Cardiac fibroblast (primary cell): ENCODE data around the gene KRT73.
A peak's percentile ranks its signal among the peaks of the same experiment; 100 is the strongest.

Experiments used
- DNase-seq, 2 donors: peaks; one replicate each; pipeline versions ENCODE4 v3.0.0 to v3.0.0-alpha.2; 2010; ENCODE audit warnings: low read depth in 2 of 2
- H3K4me3 ChIP-seq, 2 donors: replicated peaks in 1 of 2; 1 replicate in 1 of 2; 2 replicates in 1 of 2; pipeline ENCODE4 v1.5.1; 2011; ENCODE audit warnings: low read depth in 2 of 2, low read length in 2 of 2, mild to moderate bottlenecking in 2 of 2, moderate library complexity in 1 of 2
- CTCF ChIP-seq: IDR thresholded peaks from one replicate; pipeline ENCODE4 v1.5.1; 2011; ENCODE audit warnings: low read depth, mild to moderate bottlenecking, low read length, inconsistent platforms

Gene KRT73

DNA sequence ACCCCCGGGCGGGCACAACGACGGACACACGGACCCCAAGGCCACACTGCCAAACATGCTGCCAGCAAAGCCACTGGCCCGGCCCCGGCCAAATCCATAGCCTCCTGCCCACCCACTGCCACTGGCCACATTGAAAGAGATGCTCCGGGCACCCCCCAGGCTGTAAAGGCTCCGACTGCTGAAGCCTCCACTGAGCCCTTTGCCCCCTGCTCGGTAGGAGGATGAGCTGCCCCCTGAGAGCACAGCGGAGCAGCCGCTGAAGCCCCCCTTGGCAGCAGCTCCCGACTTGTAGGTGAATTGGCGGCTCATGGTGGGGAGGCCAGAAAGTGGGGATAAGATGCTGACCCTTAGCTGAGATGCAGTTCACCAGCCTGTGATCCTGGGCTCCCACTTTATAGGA lies at the start of gene KRT73:
KRT73 (minus strand) TSS at position 344 of the 400 bp plus-strand sequence; CDS start at position 309, 35 bp downstream.
- H3K4me3 ChIP-seq = no peak within 1 kb of the TSS
- no peak for TF ChIP-seq CTCF
- no peak for DNase-seq

GRCh38 chr12:52667931-52668330 lies 49.6 kb upstream of the KRT73 start:
- no peak for TF ChIP-seq CTCF
- DNase-seq = no peak
- no peak overlapping the region for H3K4me3 ChIP-seq

GRCh38 chr12:52667509-52667908 lies 49.1 kb upstream of the KRT73 start:
- H3K4me3 ChIP-seq = no peak overlapping the region
- no peak for DNase-seq
- TF ChIP-seq CTCF = peak; percentile 22

DNA sequence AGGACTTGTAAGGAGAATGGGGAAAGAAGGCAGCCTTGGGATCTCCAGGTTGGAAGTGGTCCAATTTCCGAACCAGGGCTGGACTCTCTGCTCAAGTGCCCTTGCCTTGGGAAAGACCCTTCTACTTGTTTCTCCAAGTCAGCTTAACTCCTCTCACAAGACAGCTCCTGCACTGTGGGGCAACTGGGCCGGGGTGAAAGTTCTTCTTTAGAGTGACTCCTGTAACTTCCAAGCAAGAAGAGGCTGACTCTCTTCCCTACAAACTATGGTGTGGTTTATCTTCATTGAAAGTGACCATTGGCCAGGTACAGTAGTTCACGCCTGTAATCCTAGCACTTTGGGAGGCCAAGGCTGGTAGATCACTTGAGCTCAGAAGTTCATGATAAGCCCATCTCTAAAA lies 48.1 kb upstream of the KRT73 start:
- H3K4me3 ChIP-seq = no peak overlapping the region
- TF ChIP-seq CTCF = no peak
- no peak for DNase-seq

DNA sequence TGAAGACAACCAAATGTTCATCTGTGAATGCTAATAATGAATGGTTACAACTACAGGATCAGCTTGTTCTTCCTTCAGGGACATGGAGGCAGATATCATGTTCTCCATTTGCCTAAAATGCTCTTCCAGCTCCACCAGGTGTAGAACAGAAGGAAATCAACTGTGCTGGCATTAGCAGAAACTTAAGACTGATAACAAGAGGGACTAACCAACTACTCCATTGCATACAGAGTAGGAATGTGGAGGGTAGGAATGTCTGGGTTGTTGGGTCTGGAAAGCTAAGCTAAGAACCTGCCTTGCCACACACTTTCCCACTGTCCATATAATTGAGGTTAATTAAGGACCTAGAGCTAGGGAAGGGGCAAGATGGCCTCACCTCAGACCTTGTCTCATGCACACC lies 45.1 kb upstream of the KRT73 start:
- TF ChIP-seq CTCF = no peak
- no peak for DNase-seq
- no peak overlapping the region for H3K4me3 ChIP-seq

DNA sequence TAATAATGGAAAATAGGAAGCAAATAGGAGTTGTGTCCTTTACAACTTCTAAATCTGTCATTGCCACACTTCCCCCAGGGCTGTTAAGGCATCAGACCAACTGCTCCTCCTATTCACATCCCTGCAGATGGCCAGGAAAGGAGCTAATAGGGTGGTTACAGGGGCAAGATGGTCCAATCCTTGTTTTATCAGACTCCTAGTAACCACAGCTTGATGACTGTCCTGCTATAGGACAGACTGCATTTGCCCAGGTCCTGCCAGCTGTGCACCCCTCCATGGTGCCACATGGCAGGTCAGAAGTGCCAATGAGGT lies 44.5 kb upstream of the KRT73 start:
- DNase-seq = no peak
- no peak overlapping the region for H3K4me3 ChIP-seq
- TF ChIP-seq CTCF = no peak

GRCh38 chr12:52662093-52662917 lies 43.9 kb upstream of the KRT73 start:
- no peak overlapping the region for H3K4me3 ChIP-seq
- no peak for DNase-seq
- TF ChIP-seq CTCF = no peak
